GM21723 (cell line): Measurements from ENCODE around the gene ZNF28.
"Not testable (repeated sequence)": the region's sequence is repeated elsewhere in the genome, so short reads cannot be mapped to it uniquely, and the experiment has no call there.

Experiments used
- ATAC-seq: cut with Tn5 transposase; IDR thresholded peaks from one replicate; pipeline ENCODE4 v1.9.1; 2021; ENCODE audit warnings: mild to moderate bottlenecking, moderate library complexity; ENCODE audit not compliant: unreplicated experiment

ZNF28 gene

DNA sequence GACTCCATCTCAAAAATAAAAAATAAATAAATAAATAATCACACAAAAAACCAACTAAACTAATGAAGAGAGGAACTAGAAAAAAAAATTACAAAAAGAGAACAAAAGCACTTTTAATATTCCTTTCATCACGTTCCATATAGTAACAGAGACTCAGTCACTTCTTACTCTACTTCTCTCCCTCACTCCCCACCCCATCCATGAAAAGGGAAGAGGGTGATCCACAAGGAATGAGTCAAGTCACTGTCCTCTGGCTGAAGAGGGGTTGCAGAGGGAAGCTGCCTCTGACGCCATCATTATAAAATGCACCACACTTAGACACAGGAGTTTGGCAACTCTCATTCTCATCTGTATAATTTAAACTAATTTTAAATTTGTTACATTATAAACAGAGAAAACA lies 38.6 kb downstream of the ZNF28 start:
- not testable (repeated sequence) for ATAC-seq

DNA sequence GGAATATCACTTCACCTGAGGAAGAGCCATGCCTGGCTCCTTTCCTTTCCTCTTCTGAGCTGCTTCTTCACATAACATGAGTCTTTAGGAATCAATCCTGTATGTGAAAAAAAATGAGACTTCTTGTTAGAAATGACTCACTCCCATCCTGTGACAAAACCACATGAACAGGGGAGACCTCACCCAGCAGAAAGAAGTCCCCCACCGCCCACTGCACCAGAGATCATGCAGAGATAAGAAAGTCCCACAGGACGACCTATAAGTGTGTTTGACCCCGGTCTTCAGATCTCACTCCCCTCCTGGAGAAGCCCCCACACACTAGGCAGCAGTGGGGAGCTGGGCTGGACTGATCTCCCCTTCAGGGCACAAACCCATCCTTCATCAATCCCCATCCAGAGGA lies 42.6 kb downstream of the ZNF28 start:
- no peak for ATAC-seq

DNA sequence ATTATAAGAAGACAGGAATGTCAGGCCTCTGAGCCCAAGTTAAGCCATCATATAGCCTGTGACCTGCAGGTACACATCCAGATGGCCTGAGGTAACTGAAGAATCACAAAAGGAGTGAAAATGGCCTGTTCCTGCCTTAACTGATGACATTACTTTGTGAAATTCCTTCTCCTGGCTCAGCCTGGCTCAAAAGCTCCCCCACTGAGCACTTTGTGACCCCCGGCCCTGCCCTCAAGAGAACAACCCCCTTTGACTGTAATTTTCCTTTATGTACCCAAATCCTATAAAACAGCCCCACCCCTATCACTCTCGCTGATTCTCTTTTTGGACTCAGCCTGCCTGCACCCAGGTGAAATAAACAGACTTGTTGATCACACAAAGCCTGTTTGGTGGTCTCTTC lies 65.0 kb downstream of the ZNF28 start:
- ATAC-seq, result not testable (repeated sequence)

DNA sequence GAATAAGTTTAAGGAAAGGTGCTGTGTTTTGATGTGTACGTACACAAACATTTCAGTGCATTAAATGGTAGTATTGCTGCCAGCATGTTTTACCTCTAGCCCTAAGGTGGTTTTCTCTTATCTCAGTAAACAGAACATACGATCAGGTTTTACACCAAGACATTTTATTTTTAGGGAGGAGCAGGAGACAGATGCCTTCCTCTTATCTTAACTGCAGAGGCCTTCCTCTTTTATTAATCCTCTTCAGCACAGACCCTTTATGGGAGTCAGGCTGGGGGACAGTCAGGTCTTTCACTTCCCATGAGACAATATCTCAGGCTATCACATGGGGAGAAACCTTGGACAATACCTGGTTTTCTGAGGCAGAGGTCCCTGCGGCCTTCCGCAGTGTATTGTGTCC lies 71.7 kb downstream of the ZNF28 start:
- ATAC-seq, result no peak

DNA sequence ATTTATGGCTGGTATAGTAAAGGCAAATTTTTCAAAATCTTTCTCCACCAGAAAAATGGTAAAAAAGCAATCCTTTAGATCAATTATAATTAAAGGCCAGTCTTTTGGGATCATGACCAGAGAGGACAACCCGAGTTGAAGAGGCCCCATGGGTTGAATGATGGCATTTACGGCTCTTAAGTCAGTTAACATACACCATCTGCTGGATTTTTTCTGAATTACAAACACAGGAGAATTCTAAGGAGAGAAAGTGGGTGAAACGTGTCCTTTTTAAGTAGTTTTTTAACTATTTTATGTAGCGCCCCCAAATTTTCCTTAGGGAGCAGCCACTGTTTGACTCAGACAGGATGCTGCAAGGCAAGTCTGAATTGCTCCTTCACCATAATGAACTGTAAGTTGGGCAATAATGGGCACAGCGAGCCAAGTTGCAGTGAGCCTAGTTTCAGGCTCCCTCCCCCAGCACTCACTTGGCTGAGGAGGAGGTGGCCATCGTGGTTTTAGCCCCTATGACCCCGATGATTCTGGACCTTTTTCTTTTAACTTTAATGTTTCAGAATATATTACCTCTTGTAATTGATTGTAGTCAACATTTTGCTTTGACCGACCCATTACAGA lies 73.0 kb downstream of the ZNF28 start:
- no peak for ATAC-seq
